ENCODE results near the gene ALAD. TPM values are rescaled to one million over a fixed set of nuclear protein-coding genes. Genes with fewer than 3 reads are reported as not detected.

The ALAD gene
- total RNA-seq, 4 donors from 2014 or later = 23.5 to 50.0 (median 31.8) TPM

GRCh38 chr9:113352006-113352405, 49.1 kb downstream of the ALAD start:
- no peak overlapping the region for H3K4me3 ChIP-seq (replicated peaks in 1 of 3)
- no peak for TF ChIP-seq CTCF (IDR thresholded peaks at IDR 0.05)
- TF ChIP-seq POLR2A (IDR thresholded peaks at IDR 0.05) = no peak
- intact Hi-C loops (cut with DNase I) = no loop called here
- no peaks in the 10 kb centered on the region for H3K36me3 ChIP-seq
- H3K9me3 ChIP-seq = no peaks in the 10 kb centered on the region
- no peaks in the 10 kb centered on the region for H3K27me3 ChIP-seq
- H3K4me1 ChIP-seq = peaks cover 0 to 11% of the 10 kb centered on the region in 2 donors
- H3K27ac ChIP-seq = peak overlapping the region in 1 of 3 donors; percentile 8
- 79 to 84% methylated on average over 6 of the region's 6 CpGs for WGBS, 2 donors
- DNase-seq = no peak

GRCh38 chr9:113350937-113351336, 50.1 kb downstream of the ALAD start:
- Histone ChIP-seq H3K9me3 (no peaks in the 10 kb centered on the region), H3K27me3 (no peaks in the 10 kb centered on the region), H3K27ac (peak overlapping the region in 1 of 3 donors; percentile 73), H3K4me1 (peaks cover 0 to 11% of the 10 kb centered on the region in 2 donors), H3K36me3 (no peaks in the 10 kb centered on the region), H3K4me3 (replicated peaks in 1 of 3) (no peak overlapping the region)
- WGBS, 2 donors = 67 to 71% methylated on average over 6 of the region's 6 CpGs
- no peak for TF ChIP-seq POLR2A (IDR thresholded peaks at IDR 0.05)
- TF ChIP-seq CTCF (IDR thresholded peaks at IDR 0.05) = no peak
- intact Hi-C loops (cut with DNase I) = no loop called here
- no peak for DNase-seq

- no peaks in the 10 kb centered on the region for H3K9me3 ChIP-seq
- intact Hi-C loops (cut with DNase I) = no loop called here
- 6 to 8% methylated on average over 14 of the region's 14 CpGs for WGBS, 2 donors
- peak overlapping the region; percentile 40 to 81 (median 73) for H3K27ac ChIP-seq
- peak overlapping the region; percentile 47 to 65 (median 50) for H3K4me3 ChIP-seq (replicated peaks in 1 of 3)
- H3K4me1 ChIP-seq = peaks cover 0 to 11% of the 10 kb centered on the region in 2 donors
- peak; percentile 70 to 71 for DNase-seq
- TF ChIP-seq POLR2A (IDR thresholded peaks at IDR 0.05) (peak in 1 of 2 donors; percentile 7), CTCF (IDR thresholded peaks at IDR 0.05) (no peak)
- H3K27me3 ChIP-seq = no peaks in the 10 kb centered on the region
- no peaks in the 10 kb centered on the region for H3K36me3 ChIP-seq
Measured at GRCh38 chr9:113350107-113350661, 50.9 kb downstream of the ALAD start.

- peak within 1 kb of the TSS; percentile 40 to 81 (median 73) for H3K27ac ChIP-seq
- TF ChIP-seq POLR2A (IDR thresholded peaks at IDR 0.05) (peak in 1 of 2 donors; percentile 79), CTCF (IDR thresholded peaks at IDR 0.05) (no peak)
- 1 to 6% methylated on average over 6 to 25 of the region's 71 CpGs for WGBS, 2 donors
Measured at GRCh38 chr9:113349445-113350094, 51.5 kb downstream of the ALAD start, which contains the start of gene BSPRY. Gene BSPRY (plus strand): TSS chr9:113349541. CDS start chr9:113349580, 39 bp downstream.

GRCh38 chr9:113349066-113349444, 52.0 kb downstream of the ALAD start:
- Histone ChIP-seq H3K4me3 (replicated peaks in 1 of 3) (peak overlapping the region in 2 of 3 donors; percentile 47 to 65), H3K4me1 (peaks cover 7 to 21% of the 10 kb centered on the region in 2 donors), H3K27ac (no peak overlapping the region), H3K36me3 (no peaks in the 10 kb centered on the region), H3K27me3 (no peaks in the 10 kb centered on the region), H3K9me3 (no peaks in the 10 kb centered on the region)
- intact Hi-C loops (cut with DNase I) = no loop called here
- no peak for DNase-seq
- TF ChIP-seq POLR2A (IDR thresholded peaks at IDR 0.05) (no peak), CTCF (IDR thresholded peaks at IDR 0.05) (no peak)
- WGBS, 2 donors = 18 to 23% methylated on average over 13 of the region's 13 CpGs

More at GRCh38 chr9:113349445-113350094, 51.5 kb downstream of the ALAD start, which contains the start of gene BSPRY:
- intact Hi-C loops (cut with DNase I) = no loop called here
- H3K36me3 ChIP-seq = no peaks in the 10 kb centered on the region
- peak; percentile 68 to 72 for DNase-seq
- H3K4me1 ChIP-seq = peaks cover 2 to 16% of the 10 kb centered on the region in 2 donors
- H3K9me3 ChIP-seq = no peaks in the 10 kb centered on the region
- H3K27me3 ChIP-seq = no peaks in the 10 kb centered on the region
- H3K4me3 ChIP-seq (replicated peaks in 1 of 3) = peak within 1 kb of the TSS; percentile 47 to 65 (median 50)
